Mesenchymal stem cell (in vitro differentiated cells and primary cell): ENCODE results near the gene CBR1.
"Not testable (repeated sequence)": the region's sequence is repeated elsewhere in the genome, so short reads cannot be mapped to it uniquely, and the experiment has no call there.

Source experiments
- DNase-seq: peaks from one replicate; pipeline ENCODE4 v3.0.0-alpha.2; 2013
- H2AFZ ChIP-seq: one replicate; pipeline ENCODE4 v1.6.1; 2013; ENCODE audit warnings: low read depth, mild to moderate bottlenecking, control low read depth, inconsistent platforms, low read length, moderate library complexity
- H2AK5ac ChIP-seq: 2 replicates; pipeline ENCODE4 v1.6.1; 2013; ENCODE audit warnings: low read length, moderate library complexity, mild to moderate bottlenecking, inconsistent platforms; ENCODE audit not compliant: severe bottlenecking
- H2BK120ac ChIP-seq: one replicate; pipeline ENCODE4 v1.6.1; 2013; ENCODE audit warnings: low read depth, mild to moderate bottlenecking, inconsistent platforms, low read length, moderate library complexity
- H2BK12ac ChIP-seq, 2 experiments: one replicate each; pipeline ENCODE4 v1.6.1; 2013; ENCODE audit warnings: inconsistent platforms in 2 of 2, low read length in 2 of 2, mild to moderate bottlenecking in 2 of 2, moderate library complexity in 2 of 2, control low read depth in 1 of 2
- H2BK15ac ChIP-seq: one replicate; pipeline ENCODE4 v1.6.1; 2013; ENCODE audit warnings: mild to moderate bottlenecking, low read depth, inconsistent platforms; ENCODE audit not compliant: poor library complexity, severe bottlenecking
- H2BK5ac ChIP-seq: 2 replicates; pipeline ENCODE4 v1.6.1; 2013; ENCODE audit warnings: low read depth, mild to moderate bottlenecking, low read length, control low read depth, inconsistent platforms; ENCODE audit not compliant: poor library complexity, severe bottlenecking
- H3K14ac ChIP-seq, 2 experiments: one replicate each; pipeline ENCODE4 v1.6.1; 2013; ENCODE audit warnings: inconsistent platforms in 2 of 2, low read length in 2 of 2, control low read depth in 1 of 2, mild to moderate bottlenecking in 1 of 2, moderate library complexity in 1 of 2
- H3K18ac ChIP-seq, 2 experiments: one replicate each; pipeline ENCODE4 v1.6.1; 2013; ENCODE audit warnings: inconsistent platforms in 2 of 2, low read length in 2 of 2, control low read depth in 1 of 2, low read depth in 1 of 2, mild to moderate bottlenecking in 1 of 2
- H3K23ac ChIP-seq, 2 experiments: one replicate each; pipeline ENCODE4 v1.6.1; 2013; ENCODE audit warnings: inconsistent platforms in 2 of 2, low read length in 2 of 2, mild to moderate bottlenecking in 2 of 2, moderate library complexity in 2 of 2, control low read depth in 1 of 2
- H3K27ac ChIP-seq: 2 replicates; pipeline ENCODE4 v1.5.1; 2013; ENCODE audit warnings: mild to moderate bottlenecking, moderate library complexity, low read length, control low read depth, inconsistent platforms; ENCODE audit not compliant: poor library complexity, severe bottlenecking
- H3K27me3 ChIP-seq, 2 experiments: 2 replicates each; pipeline versions ENCODE4 v1.6.1 to v1.7.0; 2013; ENCODE audit warnings: low read length in 2 of 2, mild to moderate bottlenecking in 2 of 2, moderate library complexity in 2 of 2, control low read depth in 1 of 2, inconsistent platforms in 1 of 2; ENCODE audit not compliant: control insufficient read depth in 1 of 2, insufficient read depth in 1 of 2
- H3K36me3 ChIP-seq, 2 experiments: 2 replicates each; pipeline versions ENCODE4 v1.6.1 to v1.7.0; 2013; ENCODE audit warnings: low read length in 2 of 2, control low read depth in 1 of 2, inconsistent platforms in 1 of 2, low read depth in 1 of 2, mild to moderate bottlenecking in 1 of 2; ENCODE audit not compliant: insufficient read depth in 2 of 2, control insufficient read depth in 1 of 2
- H3K4ac ChIP-seq, 2 experiments: one replicate each; pipeline ENCODE4 v1.6.1; 2013; ENCODE audit warnings: inconsistent platforms in 2 of 2, low read length in 2 of 2, mild to moderate bottlenecking in 2 of 2, moderate library complexity in 2 of 2, control low read depth in 1 of 2, low read depth in 1 of 2
- H3K4me1 ChIP-seq: 2 replicates; pipeline ENCODE4 v1.6.1; 2013; ENCODE audit warnings: low read depth, low read length, control low read depth; ENCODE audit not compliant: control insufficient read depth, insufficient read depth
- H3K4me2 ChIP-seq: 2 replicates; pipeline ENCODE4 v1.6.1; 2013; ENCODE audit warnings: low read length, mild to moderate bottlenecking, inconsistent platforms; ENCODE audit not compliant: poor library complexity, severe bottlenecking
- H3K4me3 ChIP-seq, 2 experiments: 2 replicates each; pipeline versions ENCODE4 v1.5.1 to v1.7.0; 2013; ENCODE audit warnings: low read length in 2 of 2, mild to moderate bottlenecking in 2 of 2, control low read depth in 1 of 2, low read depth in 1 of 2; ENCODE audit not compliant: insufficient read depth in 1 of 2
- H3K79me1 ChIP-seq: replicated peaks from 2 replicates; pipeline ENCODE4 v1.6.1; 2013; ENCODE audit warnings: mild to moderate bottlenecking, control low read depth, low read length, inconsistent platforms; ENCODE audit not compliant: poor library complexity, severe bottlenecking
- H3K9ac ChIP-seq: 2 replicates; pipeline ENCODE4 v1.7.0; 2013; ENCODE audit warnings: mild to moderate bottlenecking, low read length, moderate library complexity
- H3K9me3 ChIP-seq: 2 replicates; pipeline ENCODE4 v1.7.0; 2013; ENCODE audit warnings: mild to moderate bottlenecking, low read length; ENCODE audit not compliant: control insufficient read depth
- H4K8ac ChIP-seq: one replicate; pipeline ENCODE4 v1.6.1; 2013; ENCODE audit warnings: inconsistent platforms, mild to moderate bottlenecking, low read length, moderate library complexity
- H4K91ac ChIP-seq: one replicate; pipeline ENCODE4 v1.6.1; 2013; ENCODE audit warnings: mild to moderate bottlenecking, low read length, inconsistent platforms
- WGBS: methylation state at CpG from one replicate; pipeline ENCODE4 v1.1.7; 2013; ENCODE audit warnings: mixed read lengths; 5-methylcytosine and 5-hydroxymethylcytosine counted together

Gene CBR1

DNA sequence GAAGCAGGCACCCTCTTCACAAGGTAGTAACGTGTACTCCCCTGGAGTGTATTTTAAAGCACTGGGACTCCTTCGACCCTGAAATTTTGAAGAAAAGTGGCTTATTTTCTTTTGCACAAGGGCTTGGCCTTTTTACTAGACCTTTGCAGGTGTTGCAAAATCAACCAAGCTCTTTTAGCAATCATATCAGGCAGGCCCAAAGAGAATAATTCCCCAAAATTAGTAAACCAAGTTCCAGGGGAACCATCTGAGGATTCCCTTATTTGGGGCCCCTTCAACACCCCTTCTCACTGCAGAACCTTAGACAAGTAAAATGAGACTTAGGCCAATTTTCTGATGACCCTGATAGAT lies 28.3 kb downstream of the CBR1 start:
- H3K4me3 ChIP-seq: no peak overlapping the region
- H4K8ac ChIP-seq: no peak overlapping the region
- peak overlapping the region; percentile 10 for H3K4me2 ChIP-seq
- H2AK5ac ChIP-seq: no peak overlapping the region
- H3K18ac ChIP-seq: no peak overlapping the region
- H3K27me3 ChIP-seq: peaks cover 0 to 5% of the 10 kb centered on the region in 2 experiments
- H3K79me1 ChIP-seq: no peaks in the 10 kb centered on the region
- H3K4me1 ChIP-seq: peaks cover 4% of the 10 kb centered on the region
- H3K27ac ChIP-seq: peak overlapping the region; percentile 73
- no peak overlapping the region for H2BK5ac ChIP-seq
- no peak overlapping the region for H2BK12ac ChIP-seq
- no peak overlapping the region for H3K9ac ChIP-seq
- WGBS: 64% methylated on average over 2 of the region's 2 CpGs
- H3K4ac ChIP-seq: no peak overlapping the region
- H2BK120ac ChIP-seq: no peak overlapping the region
- no peak overlapping the region for H3K14ac ChIP-seq
- H2AFZ ChIP-seq: no peak overlapping the region
- no peak for DNase-seq
- no peaks in the 10 kb centered on the region for H3K36me3 ChIP-seq
- H4K91ac ChIP-seq: no peak overlapping the region
- H3K23ac ChIP-seq: no peak overlapping the region
- H3K9me3 ChIP-seq: peaks cover 11% of the 10 kb centered on the region
- H2BK15ac ChIP-seq: no peak overlapping the region

DNA sequence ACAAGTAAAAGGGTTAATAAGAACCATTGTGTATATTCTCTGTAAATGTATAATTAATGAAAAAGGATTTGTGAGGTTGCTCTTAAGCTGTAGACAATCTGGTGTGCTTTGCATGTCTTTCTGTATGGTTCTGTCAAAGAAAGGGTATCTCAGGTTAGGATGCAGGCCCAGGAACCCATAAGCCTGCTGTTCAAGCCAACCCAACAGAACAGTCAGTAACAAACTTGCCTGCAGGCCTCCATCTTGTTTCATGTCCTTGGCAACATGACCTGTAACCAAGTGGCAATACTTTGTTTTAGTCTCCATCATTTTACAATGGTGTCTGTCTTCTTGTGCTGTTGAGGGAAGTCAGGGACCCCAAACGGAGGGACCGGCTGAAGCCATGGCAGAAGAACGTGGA lies 29.2 kb downstream of the CBR1 start:
- Histone ChIP-seq H3K14ac (no peak overlapping the region), H3K18ac (no peak overlapping the region), H3K79me1 (no peaks in the 10 kb centered on the region), H2BK15ac (no peak overlapping the region), H4K91ac (no peak overlapping the region), H2AK5ac (no peak overlapping the region), H4K8ac (no peak overlapping the region), H3K9me3 (peaks cover 3% of the 10 kb centered on the region), H3K27ac (no peak overlapping the region), H3K4me1 (peaks cover 4% of the 10 kb centered on the region), H3K4me2 (no peak overlapping the region), H2BK5ac (no peak overlapping the region), H2AFZ (no peak overlapping the region), H2BK120ac (no peak overlapping the region), H3K23ac (no peak overlapping the region), H3K4ac (no peak overlapping the region), H2BK12ac (no peak overlapping the region), H3K27me3 (peaks cover 0 to 5% of the 10 kb centered on the region in 2 experiments), H3K36me3 (no peaks in the 10 kb centered on the region), H3K4me3 (no peak overlapping the region), H3K9ac (no peak overlapping the region)
- no peak for DNase-seq
- 90% methylated on average over 2 of the region's 3 CpGs for WGBS

DNA sequence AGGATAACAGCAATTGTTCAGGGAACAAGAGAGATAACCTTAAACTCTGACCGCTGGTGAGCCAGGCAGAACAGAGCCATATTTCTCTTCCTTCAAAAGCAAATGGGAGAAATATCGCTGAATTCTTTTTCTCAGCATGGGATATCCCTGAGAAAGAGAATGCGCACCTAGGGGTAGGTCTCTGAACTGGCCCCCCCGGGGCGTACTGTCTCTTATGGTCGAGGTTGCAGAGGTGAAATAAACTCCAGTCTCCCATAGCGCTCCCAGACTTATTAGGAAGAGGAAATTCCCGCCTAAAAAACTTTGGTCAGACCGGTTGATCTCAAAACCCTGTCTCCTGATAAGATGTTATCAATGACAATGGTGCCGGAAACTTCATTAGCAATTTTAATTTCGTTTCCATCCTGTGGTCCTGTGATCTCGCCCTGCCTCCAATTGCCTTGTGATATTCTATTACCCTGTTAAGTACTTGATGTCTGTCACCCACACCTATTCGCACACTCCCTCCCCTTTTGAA lies 29.9 kb downstream of the CBR1 start:
- H2BK12ac ChIP-seq, DNase-seq, H3K4ac ChIP-seq, H2BK15ac ChIP-seq, H3K27me3 ChIP-seq, H2BK5ac ChIP-seq, H2AFZ ChIP-seq, H3K18ac ChIP-seq, H3K27ac ChIP-seq, H4K8ac ChIP-seq, H3K23ac ChIP-seq, H3K4me1 ChIP-seq, H2BK120ac ChIP-seq, H3K79me1 ChIP-seq, H3K4me2 ChIP-seq, H3K36me3 ChIP-seq, H3K9me3 ChIP-seq, H2AK5ac ChIP-seq, H3K14ac ChIP-seq, H4K91ac ChIP-seq, H3K9ac ChIP-seq, H3K4me3 ChIP-seq: not testable (repeated sequence)
- 58% methylated on average over 12 of the region's 13 CpGs for WGBS

DNA sequence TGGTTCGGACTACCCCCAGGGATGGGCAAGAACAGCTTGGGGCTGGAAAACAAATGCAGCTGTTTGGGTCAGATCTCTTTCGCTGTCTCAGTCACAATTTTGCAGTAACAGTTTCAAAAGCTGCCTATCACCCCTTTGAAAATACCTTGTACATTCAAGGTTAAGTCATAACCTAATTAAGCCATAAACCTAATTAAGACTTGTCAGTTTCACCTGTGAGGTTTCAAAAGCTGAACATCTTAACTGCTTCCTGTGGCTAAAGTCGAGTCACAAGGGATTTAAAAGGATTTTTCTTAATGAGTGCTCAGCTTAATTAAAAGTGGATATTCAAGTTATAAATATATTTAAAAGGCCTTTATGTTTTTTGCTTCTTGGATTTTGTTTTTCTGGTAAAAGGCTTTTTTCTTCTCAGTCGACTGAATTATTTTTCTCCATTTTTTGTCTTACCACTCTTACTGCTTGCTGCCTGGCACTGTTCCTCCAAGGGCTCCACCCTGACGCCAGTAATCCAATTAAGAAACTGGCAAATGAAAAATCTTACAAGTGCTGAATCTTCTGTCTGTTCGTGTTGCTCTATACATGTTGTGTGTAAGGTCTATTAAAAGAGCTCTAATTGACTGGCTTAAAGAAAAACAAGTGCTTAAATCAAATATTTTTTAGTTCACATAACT lies 31.3 kb downstream of the CBR1 start:
- Histone ChIP-seq H3K4me1 (peaks cover 6% of the 10 kb centered on the region), H3K9me3 (no peaks in the 10 kb centered on the region)
- WGBS: 91% methylated on average over 5 of the region's 6 CpGs

More for the DNA sequence above, 31.3 kb downstream of the CBR1 start:
- H3K14ac ChIP-seq: no peak overlapping the region
- H3K9ac ChIP-seq: no peak overlapping the region
- no peaks in the 10 kb centered on the region for H3K79me1 ChIP-seq
- H4K8ac ChIP-seq: no peak overlapping the region
- H3K23ac ChIP-seq: no peak overlapping the region
- no peak overlapping the region for H2BK15ac ChIP-seq
- H2BK5ac ChIP-seq: no peak overlapping the region
- no peak overlapping the region for H3K4ac ChIP-seq
- H3K27ac ChIP-seq: no peak overlapping the region
- H2AK5ac ChIP-seq: no peak overlapping the region
- no peaks in the 10 kb centered on the region for H3K36me3 ChIP-seq
- no peak overlapping the region for H2AFZ ChIP-seq
- no peak overlapping the region for H4K91ac ChIP-seq
- H2BK120ac ChIP-seq: no peak overlapping the region
- no peak overlapping the region for H3K4me2 ChIP-seq
- no peak overlapping the region for H3K4me3 ChIP-seq
- H3K18ac ChIP-seq: no peak overlapping the region
- H2BK12ac ChIP-seq: no peak overlapping the region
- H3K27me3 ChIP-seq: peaks cover 7 to 15% of the 10 kb centered on the region in 2 experiments
- no peak for DNase-seq
